ENCODE results near the gene C12orf56. TPM values are rescaled to one million over a fixed set of nuclear protein-coding genes. Genes with fewer than 3 reads are reported as not detected.
A peak's percentile ranks its signal among the peaks of the same experiment; 100 is the strongest.
"Not testable (repeated sequence)": the region's sequence is repeated elsewhere in the genome, so short reads cannot be mapped to it uniquely, and the experiment has no call there.

C12orf56 gene
- total RNA-seq, 1 experiment from 2014 or later: not detected

- no peak for DNase-seq (ENCODE audit: low spot score)
These were observed 154.0 kb downstream of the C12orf56 start for GRCh38 chr12:64236549-64236948.

DNA sequence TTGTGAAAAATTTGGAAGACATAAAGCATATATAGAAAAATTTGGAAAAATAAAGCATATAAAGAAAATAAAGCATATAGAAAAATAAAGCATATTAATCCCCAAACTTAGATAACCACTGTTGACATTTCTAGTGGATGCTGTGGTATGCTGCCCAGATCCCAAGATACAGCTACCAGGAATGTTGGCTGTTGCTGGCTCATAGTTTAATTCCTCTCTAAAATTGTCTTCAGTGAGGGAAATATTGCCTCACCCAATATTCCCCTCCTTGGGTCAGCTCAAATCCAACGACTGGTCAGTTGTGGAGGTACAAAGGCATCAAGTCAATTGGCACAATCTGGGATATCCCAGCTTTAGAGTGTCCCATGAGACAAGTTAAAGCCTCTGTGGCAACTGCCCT, 158.4 kb downstream of the C12orf56 start:
- no peak for DNase-seq (ENCODE audit: low spot score)

- no peak for DNase-seq (ENCODE audit: low spot score)
These were observed 160.8 kb downstream of the C12orf56 start for GRCh38 chr12:64229796-64230195.

DNA sequence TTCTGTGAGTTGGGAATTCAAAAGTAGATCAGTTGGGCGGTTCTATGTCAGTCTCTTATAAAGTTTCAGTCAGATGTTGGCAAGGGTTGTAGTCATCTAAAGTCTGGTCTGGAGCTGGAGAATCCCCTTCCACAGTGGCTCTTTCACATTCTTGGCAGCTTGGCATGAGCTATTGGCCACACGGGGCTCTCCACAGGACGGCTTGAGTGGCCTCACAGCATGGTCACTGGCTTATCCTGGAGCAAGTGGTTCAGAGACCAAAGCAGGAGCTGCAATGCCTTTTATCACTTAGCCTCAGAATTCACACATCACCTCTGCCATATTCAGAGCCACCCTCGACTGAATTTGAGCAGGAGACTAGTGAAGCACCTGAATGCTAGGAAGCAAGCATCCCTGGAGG, 161.3 kb downstream of the C12orf56 start:
- DNase-seq (ENCODE audit: low spot score): no peak

GRCh38 chr12:64225626-64226025, 164.9 kb downstream of the C12orf56 start:
- no peak for DNase-seq (ENCODE audit: low spot score)

- peak; percentile 79 for DNase-seq (ENCODE audit: low spot score)
These were observed 168.4 kb downstream of the C12orf56 start, which contains the start of gene KICS2 for GRCh38 chr12:64222009-64222765. Gene KICS2, minus strand, starts transcription at chr12:64222296. Its CDS starts 59 bp downstream, at chr12:64222237.

GRCh38 chr12:64221651-64222008, 168.9 kb downstream of the C12orf56 start:
- DNase-seq (ENCODE audit: low spot score): peak; percentile 75

- DNase-seq (ENCODE audit: low spot score): no peak
These were observed 170.5 kb downstream of the C12orf56 start for GRCh38 chr12:64220046-64220445.

DNA sequence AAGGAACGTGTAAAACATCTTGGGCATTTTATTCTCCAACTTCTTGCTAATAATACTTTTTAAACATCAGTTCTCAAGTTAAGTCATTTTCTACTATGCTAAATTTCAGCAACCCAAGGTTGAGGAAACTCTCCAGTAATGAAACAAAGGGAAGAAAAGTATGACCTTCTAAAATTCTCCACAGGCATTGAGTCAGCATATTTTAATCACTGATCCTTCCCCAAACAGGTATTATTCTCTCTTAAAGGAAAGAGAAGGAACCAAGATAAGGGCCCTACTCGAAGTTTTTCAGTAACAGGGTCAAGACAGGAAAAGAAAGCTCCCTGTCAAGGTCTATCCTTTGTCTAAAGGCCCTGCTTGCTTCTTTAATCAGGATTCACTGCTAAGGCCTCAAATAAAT, 171.4 kb downstream of the C12orf56 start:
- no peak for DNase-seq (ENCODE audit: low spot score)

DNA sequence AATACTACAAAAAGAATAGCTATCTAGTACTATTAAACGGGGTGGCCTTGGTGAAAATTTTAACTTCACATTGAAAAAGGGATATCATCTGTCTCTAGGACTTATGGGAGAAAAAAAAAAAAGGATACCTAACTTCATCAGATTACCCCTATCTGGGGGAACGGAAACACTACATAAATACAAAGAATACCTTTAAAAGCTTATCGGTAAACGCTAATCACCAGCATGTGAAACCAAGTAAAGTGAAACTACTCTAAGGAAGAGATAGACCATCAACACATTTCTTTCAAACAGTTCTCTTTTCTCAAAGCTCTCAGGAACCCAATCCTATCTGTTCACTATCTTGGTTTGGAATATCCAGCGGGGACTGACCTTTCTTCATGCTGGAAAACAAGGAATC, 172.0 kb downstream of the C12orf56 start:
- DNase-seq (ENCODE audit: low spot score): no peak

- DNase-seq (ENCODE audit: low spot score): not testable (repeated sequence)
These were observed 172.9 kb downstream of the C12orf56 start for GRCh38 chr12:64217643-64218042.

- no peak for DNase-seq (ENCODE audit: low spot score)
These were observed 174.3 kb downstream of the C12orf56 start for GRCh38 chr12:64216239-64216638.

Other genes starting within 250 kb of the C12orf56 start
- 5.9 and 7.8 TPM in 2 replicates for gene KICS2, start 168.5 kb downstream of the C12orf56 start, total RNA-seq (2014; rRNA removed; shearing (Covaris generic))
- gene XPOT, start 13.6 kb upstream of the C12orf56 start, total RNA-seq (2014; rRNA removed; shearing (Covaris generic)): 81.7 and 97.4 TPM in 2 replicates
- 40.9 and 43.8 TPM in 2 replicates for gene TBK1, start 61.4 kb upstream of the C12orf56 start, total RNA-seq (2014; rRNA removed; shearing (Covaris generic))
- 21.4 and 23.0 TPM in 2 replicates for gene RASSF3, start 219.7 kb upstream of the C12orf56 start, total RNA-seq (2014; rRNA removed; shearing (Covaris generic))

All from A172 (cell line).